Lung (tissue), 12 donors: ENCODE measurements around the gene PLEKHA4. TPM values are rescaled to one million over a fixed set of nuclear protein-coding genes. Genes with fewer than 3 reads are reported as not detected.

Source experiments
- ATAC-seq: fragments of 200-7000 bp; cut with Tn5 transposase; one replicate; pipeline ENCODE4 v1.9.1; 2020; ENCODE audit warnings: moderate number of reproducible peaks; ENCODE audit not compliant: insufficient read depth, low FRiP score
- DNase-seq, 3 donors: peaks; one replicate each; pipeline ENCODE4 v3.0.0-alpha.2; 2013 to 2017
- H3K27ac ChIP-seq, 2 donors: one replicate each; pipeline ENCODE4 v1.5.1; 2013; ENCODE audit warnings: mild to moderate bottlenecking in 2 of 2, moderate library complexity in 2 of 2, control low read depth in 1 of 2, inconsistent platforms in 1 of 2, low read depth in 1 of 2, low read length in 1 of 2
- H3K27me3 ChIP-seq, 3 donors: one replicate each; pipeline ENCODE4 v1.5.1; 2013; ENCODE audit warnings: low read length in 2 of 3; ENCODE audit not compliant: control insufficient read depth in 3 of 3, insufficient read depth in 3 of 3
- H3K36me3 ChIP-seq, 4 donors: one replicate each; pipeline ENCODE4 v1.5.1; 2013; ENCODE audit warnings: low read length in 4 of 4, mild to moderate bottlenecking in 1 of 4, moderate library complexity in 1 of 4; ENCODE audit not compliant: control insufficient read depth in 4 of 4, insufficient read depth in 4 of 4
- H3K4me1 ChIP-seq, 5 donors: one replicate each; pipeline ENCODE4 v1.5.1; 2013; ENCODE audit warnings: low read length in 5 of 5, mild to moderate bottlenecking in 2 of 5, moderate library complexity in 1 of 5; ENCODE audit not compliant: control insufficient read depth in 5 of 5, insufficient read depth in 5 of 5
- H3K4me3 ChIP-seq: one replicate; pipeline ENCODE4 v1.5.1; 2013; ENCODE audit warnings: mild to moderate bottlenecking, control low read depth, moderate library complexity
- H3K9ac ChIP-seq, 2 donors: one replicate each; pipeline ENCODE4 v1.5.1; 2013; ENCODE audit warnings: low read length in 2 of 2, control low read depth in 1 of 2; ENCODE audit not compliant: insufficient read depth in 1 of 2
- H3K9me3 ChIP-seq, 4 donors: one replicate each; pipeline ENCODE4 v1.5.1; 2013; ENCODE audit warnings: low read length in 3 of 4, mild to moderate bottlenecking in 1 of 4, moderate library complexity in 1 of 4; ENCODE audit not compliant: control insufficient read depth in 4 of 4, insufficient read depth in 3 of 4
- WGBS, 2 donors: extraction: QIAGEN DNeasy Blood & Tissue Kit; methylation state at CpG; one replicate each; pipeline ENCODE4 v1.1.7; 2013; 5-methylcytosine and 5-hydroxymethylcytosine counted together
- polyA plus RNA-seq, 2 donors: library from polyadenylated mRNA; stranded (reverse); fragments of 200-250 nt; gene quantifications; one replicate each; pipeline ENCODE4 v1.2.1, GENCODE V29; 2013
- total RNA-seq, 2 donors: library from RNA; depleted of rRNA in 1 of 2; stranded (reverse); fragments of >200 nt in 1 of 2; gene quantifications; one replicate each; pipeline ENCODE4 v1.2.1, GENCODE V29; 2014 to 2021
- TF ChIP-seq, protein P1 (sequence below): IDR thresholded peaks from 2 replicates; pipeline ENCODE4 v1.5.1; 2012; ENCODE audit warnings: mild to moderate bottlenecking; ENCODE audit errors: control extremely low read depth, extremely low read depth
- donor health status: control.
- donor health status: control.
- donor health status: Bipolar disorder and iron deficiency.
- donor health status: healthy.
- donor health status: DM: yes; HTN: yes; CAD: no.

The PLEKHA4 gene
- total and polyA plus RNA-seq, 4 donors = 8.4 to 57.7 (median 20.7) TPM

DNA sequence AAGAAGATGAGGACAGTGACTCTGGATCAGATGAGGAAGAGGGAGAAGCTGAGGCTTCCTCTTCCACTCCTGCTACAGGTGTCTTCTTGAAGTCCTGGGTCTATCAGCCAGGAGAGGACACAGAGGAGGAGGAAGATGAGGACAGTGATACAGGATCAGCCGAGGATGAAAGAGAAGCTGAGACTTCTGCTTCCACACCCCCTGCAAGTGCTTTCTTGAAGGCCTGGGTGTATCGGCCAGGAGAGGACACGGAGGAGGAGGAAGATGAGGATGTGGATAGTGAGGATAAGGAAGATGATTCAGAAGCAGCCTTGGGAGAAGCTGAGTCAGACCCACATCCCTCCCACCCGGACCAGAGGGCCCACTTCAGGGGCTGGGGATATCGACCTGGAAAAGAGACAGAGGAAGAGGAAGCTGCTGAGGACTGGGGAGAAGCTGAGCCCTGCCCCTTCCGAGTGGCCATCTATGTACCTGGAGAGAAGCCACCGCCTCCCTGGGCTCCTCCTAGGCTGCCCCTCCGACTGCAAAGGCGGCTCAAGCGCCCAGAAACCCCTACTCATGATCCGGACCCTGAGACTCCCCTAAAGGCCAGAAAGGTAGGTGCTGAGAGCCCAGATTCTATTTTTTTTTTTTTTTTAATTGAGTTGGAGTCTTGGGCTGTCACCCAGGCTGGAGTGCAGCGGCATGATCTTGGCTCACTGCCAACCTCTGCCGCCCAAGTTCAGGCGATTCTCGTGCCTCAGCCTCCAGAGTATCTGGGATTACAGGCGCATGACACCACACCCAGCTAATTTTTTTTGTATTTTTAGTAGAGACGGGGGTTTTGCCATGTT, 6.1 kb upstream of the PLEKHA4 start:
- Histone ChIP-seq H3K4me1 (peaks cover 3 to 31% (median 15%) of the 10 kb centered on the region in 5 donors), H3K36me3 (peaks cover 7 to 35% (median 29%) of the 10 kb centered on the region in 4 donors), H3K9ac (peak overlapping the region in 1 of 2 donors; percentile 98), H3K27me3 (no peaks in the 10 kb centered on the region), H3K9me3 (no peaks in the 10 kb centered on the region), H3K27ac (peak overlapping the region; percentile 99 to 100), H3K4me3 (peak overlapping the region; percentile 90)
- TF ChIP-seq, protein P1, sequence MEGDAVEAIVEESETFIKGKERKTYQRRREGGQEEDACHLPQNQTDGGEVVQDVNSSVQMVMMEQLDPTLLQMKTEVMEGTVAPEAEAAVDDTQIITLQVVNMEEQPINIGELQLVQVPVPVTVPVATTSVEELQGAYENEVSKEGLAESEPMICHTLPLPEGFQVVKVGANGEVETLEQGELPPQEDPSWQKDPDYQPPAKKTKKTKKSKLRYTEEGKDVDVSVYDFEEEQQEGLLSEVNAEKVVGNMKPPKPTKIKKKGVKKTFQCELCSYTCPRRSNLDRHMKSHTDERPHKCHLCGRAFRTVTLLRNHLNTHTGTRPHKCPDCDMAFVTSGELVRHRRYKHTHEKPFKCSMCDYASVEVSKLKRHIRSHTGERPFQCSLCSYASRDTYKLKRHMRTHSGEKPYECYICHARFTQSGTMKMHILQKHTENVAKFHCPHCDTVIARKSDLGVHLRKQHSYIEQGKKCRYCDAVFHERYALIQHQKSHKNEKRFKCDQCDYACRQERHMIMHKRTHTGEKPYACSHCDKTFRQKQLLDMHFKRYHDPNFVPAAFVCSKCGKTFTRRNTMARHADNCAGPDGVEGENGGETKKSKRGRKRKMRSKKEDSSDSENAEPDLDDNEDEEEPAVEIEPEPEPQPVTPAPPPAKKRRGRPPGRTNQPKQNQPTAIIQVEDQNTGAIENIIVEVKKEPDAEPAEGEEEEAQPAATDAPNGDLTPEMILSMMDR = no peak
- ATAC-seq (no peak), DNase-seq (peak in 1 of 3 donors; percentile 46)
- 13 to 31% methylated on average over 17 of the region's 17 CpGs for whole genome bisulfite sequencing, 2 donors

DNA sequence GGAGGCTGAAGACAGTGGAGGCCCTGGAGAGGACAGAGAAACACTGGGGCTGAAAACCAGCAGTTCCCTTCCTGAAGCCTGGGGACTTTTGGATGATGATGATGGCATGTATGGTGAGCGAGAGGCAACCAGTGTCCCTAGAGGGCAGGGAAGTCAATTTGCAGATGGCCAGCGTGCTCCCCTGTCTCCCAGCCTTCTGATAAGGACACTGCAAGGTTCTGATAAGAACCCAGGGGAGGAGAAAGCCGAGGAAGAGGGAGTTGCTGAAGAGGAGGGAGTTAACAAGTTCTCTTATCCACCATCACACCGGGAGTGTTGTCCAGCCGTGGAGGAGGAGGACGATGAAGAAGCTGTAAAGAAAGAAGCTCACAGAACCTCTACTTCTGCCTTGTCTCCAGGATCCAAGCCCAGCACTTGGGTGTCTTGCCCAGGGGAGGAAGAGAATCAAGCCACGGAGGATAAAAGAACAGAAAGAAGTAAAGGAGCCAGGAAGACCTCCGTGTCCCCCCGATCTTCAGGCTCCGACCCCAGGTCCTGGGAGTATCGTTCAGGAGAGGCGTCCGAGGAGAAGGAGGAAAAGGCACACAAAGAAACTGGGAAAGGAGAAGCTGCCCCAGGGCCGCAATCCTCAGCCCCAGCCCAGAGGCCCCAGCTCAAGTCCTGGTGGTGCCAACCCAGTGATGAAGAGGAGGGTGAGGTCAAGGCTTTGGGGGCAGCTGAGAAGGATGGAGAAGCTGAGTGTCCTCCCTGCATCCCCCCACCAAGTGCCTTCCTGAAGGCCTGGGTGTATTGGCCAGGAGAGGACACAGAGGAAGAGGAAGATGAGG, 5.3 kb upstream of the PLEKHA4 start:
- H3K4me1 ChIP-seq = peaks cover 3 to 34% (median 15%) of the 10 kb centered on the region in 5 donors
- peak in 2 of 3 donors; percentile 10 to 46 for DNase-seq
- H3K36me3 ChIP-seq = peaks cover 7 to 33% (median 28%) of the 10 kb centered on the region in 4 donors
- peak overlapping the region; percentile 98 to 100 for H3K9ac ChIP-seq
- H3K27me3 ChIP-seq = no peaks in the 10 kb centered on the region
- TF ChIP-seq, protein P1 = no peak
- WGBS, 2 donors = 31 to 55% methylated on average over 14 of the region's 14 CpGs
- ATAC-seq = no peak
- H3K9me3 ChIP-seq = no peaks in the 10 kb centered on the region
- peak overlapping the region; percentile 90 for H3K4me3 ChIP-seq
- peak overlapping the region; percentile 99 to 100 for H3K27ac ChIP-seq

DNA sequence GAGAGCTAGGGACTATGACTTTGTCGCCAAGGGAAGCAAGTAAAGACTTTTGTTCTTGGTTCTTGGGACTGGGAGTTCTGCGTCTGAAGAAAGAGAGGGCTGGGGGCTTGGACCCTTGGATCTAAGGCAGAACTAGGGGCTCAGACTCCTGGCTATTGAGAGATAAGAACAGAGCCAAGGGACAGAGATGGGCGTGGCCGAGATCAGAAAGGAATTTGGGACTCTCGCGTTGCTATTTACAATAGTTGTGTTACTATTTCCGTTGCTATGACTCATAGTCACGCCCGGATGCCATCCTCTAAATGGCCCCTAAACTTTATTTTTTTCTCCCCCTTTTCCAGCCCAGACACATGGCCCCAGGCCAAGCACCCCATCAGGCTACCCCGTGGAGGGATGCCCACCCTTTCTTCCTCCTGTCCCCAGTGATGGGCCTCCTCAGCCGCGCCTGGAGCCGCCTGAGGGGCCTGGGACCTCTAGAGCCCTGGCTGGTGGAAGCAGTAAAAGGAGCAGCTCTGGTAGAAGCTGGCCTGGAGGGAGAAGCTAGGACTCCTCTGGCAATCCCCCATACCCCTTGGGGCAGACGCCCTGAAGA, 4.6 kb upstream of the PLEKHA4 start:
- Histone ChIP-seq H3K36me3 (peaks cover 7 to 31% (median 27%) of the 10 kb centered on the region in 4 donors), H3K27ac (peak overlapping the region; percentile 99 to 100), H3K27me3 (no peaks in the 10 kb centered on the region), H3K4me1 (peaks cover 3 to 40% (median 19%) of the 10 kb centered on the region in 5 donors), H3K4me3 (peak overlapping the region; percentile 90), H3K9ac (peak overlapping the region; percentile 98 to 100), H3K9me3 (no peaks in the 10 kb centered on the region)
- TF ChIP-seq, protein P1 = no peak
- WGBS, 2 donors = 2 to 3% methylated on average over 14 of the region's 14 CpGs
- DNase-seq = peak; percentile 93 to 98 (median 97)
- peak; percentile 66 for ATAC-seq
